Tibial nerve (tissue), 4 donors: ENCODE data around the gene HSFX4.
"Not testable (repeated sequence)": the region's sequence is repeated elsewhere in the genome, so short reads cannot be mapped to it uniquely, and the experiment has no call there.

Experiments used
- CTCF ChIP-seq, 5 experiments: fragments of 200-600 bp in 3 of 5; fragments of 450-650 bp in 2 of 5; sonication (generic) in 3 of 5; IDR thresholded peaks; one replicate each; pipeline ENCODE4 v1.5.1; 2016 to 2019; ENCODE audit warnings: antibody characterized with exemption in 5 of 5, mild to moderate bottlenecking in 3 of 5, moderate library complexity in 2 of 5
- EP300 ChIP-seq, 2 donors: sonication (generic); formaldehyde crosslinking; IDR thresholded peaks; one replicate each; pipeline ENCODE4 v1.6.1; 2017; ENCODE audit warnings: antibody characterized with exemption in 2 of 2, mild to moderate bottlenecking in 1 of 2
- POLR2A ChIP-seq, 2 donors: fragments of 450-650 bp; IDR thresholded peaks; one replicate each; pipeline ENCODE4 v1.6.1; 2017; ENCODE audit warnings: antibody characterized with exemption in 2 of 2, mild to moderate bottlenecking in 2 of 2, moderate library complexity in 2 of 2

- not testable (repeated sequence) for TF ChIP-seq CTCF, POLR2A, EP300 (IDR thresholded peaks at IDR 0.05)
These were observed 4.9 kb upstream of the HSFX4 start for GRCh38 chrX:149924434-149924833.
